Right lobe of liver (tissue), 4 donors: ENCODE data around the gene CUX1.

ENCODE experiments used
- POLR2A ChIP-seq: fragments of 450-650 bp; IDR thresholded peaks from one replicate; pipeline ENCODE4 v1.6.1; 2017; ENCODE audit warnings: antibody characterized with exemption, mild to moderate bottlenecking
- TF ChIP-seq, protein P1 (sequence below), 4 donors: fragments of 200-600 bp in 3 of 4; fragments of 450-650 bp in 1 of 4; IDR thresholded peaks; one replicate each; pipeline versions ENCODE4 v1.5.1 to v1.8.0; 2016 to 2022; ENCODE audit warnings: antibody characterized with exemption in 4 of 4, mild to moderate bottlenecking in 2 of 4
- donor health status: DM: no; HTN: no; CAD: no.
- donor health status: DM: no; HTN: no; CAD: no.
- donor health status: DM: no; HTN: yes; CAD: no.

- TF ChIP-seq, protein P1, sequence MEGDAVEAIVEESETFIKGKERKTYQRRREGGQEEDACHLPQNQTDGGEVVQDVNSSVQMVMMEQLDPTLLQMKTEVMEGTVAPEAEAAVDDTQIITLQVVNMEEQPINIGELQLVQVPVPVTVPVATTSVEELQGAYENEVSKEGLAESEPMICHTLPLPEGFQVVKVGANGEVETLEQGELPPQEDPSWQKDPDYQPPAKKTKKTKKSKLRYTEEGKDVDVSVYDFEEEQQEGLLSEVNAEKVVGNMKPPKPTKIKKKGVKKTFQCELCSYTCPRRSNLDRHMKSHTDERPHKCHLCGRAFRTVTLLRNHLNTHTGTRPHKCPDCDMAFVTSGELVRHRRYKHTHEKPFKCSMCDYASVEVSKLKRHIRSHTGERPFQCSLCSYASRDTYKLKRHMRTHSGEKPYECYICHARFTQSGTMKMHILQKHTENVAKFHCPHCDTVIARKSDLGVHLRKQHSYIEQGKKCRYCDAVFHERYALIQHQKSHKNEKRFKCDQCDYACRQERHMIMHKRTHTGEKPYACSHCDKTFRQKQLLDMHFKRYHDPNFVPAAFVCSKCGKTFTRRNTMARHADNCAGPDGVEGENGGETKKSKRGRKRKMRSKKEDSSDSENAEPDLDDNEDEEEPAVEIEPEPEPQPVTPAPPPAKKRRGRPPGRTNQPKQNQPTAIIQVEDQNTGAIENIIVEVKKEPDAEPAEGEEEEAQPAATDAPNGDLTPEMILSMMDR (IDR thresholded peaks at IDR 0.05) = no peak
- TF ChIP-seq POLR2A = no peak
Measured at GRCh38 chr7:102211590-102212550, 394.4 kb downstream of the CUX1 start.
